HepG2 (cell line): Measurements from ENCODE around the gene FBXO5. TPM values are rescaled to one million over a fixed set of nuclear protein-coding genes. Genes with fewer than 3 reads are reported as not detected.

Experiments used
- CREM ChIP-seq, 2 experiments: sonication (generic) in 1 of 2; formaldehyde crosslinking in 1 of 2; IDR thresholded peaks; 2 replicates each; pipeline versions ENCODE4 v1.4.0 to v1.6.1; 2016 to 2020; ENCODE audit warnings: antibody characterized with exemption in 1 of 2, mild to moderate bottlenecking in 1 of 2, missing genetic modification reagents in 1 of 2
- FIP1L1 ChIP-seq: fragments of 200-400 bp; formaldehyde crosslinking; IDR thresholded peaks from 2 replicates; pipeline ENCODE4 v1.6.1; 2018; ENCODE audit warnings: low read depth, mild to moderate bottlenecking, low read length, moderate library complexity, borderline replicate concordance; ENCODE audit not compliant: insufficient read depth
- FOXO4 ChIP-seq: sonication (generic); formaldehyde crosslinking; conservative IDR thresholded peaks from 2 replicates; pipeline ENCODE4 v1.8.1; 2023; ENCODE audit warnings: missing genetic modification reagents
- HOXA3 ChIP-seq: sonication (generic); formaldehyde crosslinking; IDR thresholded peaks from 2 replicates; pipeline ENCODE4 v1.5.0; 2020; ENCODE audit warnings: missing genetic modification reagents
- HOXA5 ChIP-seq: sonication (generic); formaldehyde crosslinking; IDR thresholded peaks from 2 replicates; pipeline ENCODE4 v1.4.0; 2020; ENCODE audit warnings: missing genetic modification reagents
- MED13 ChIP-seq: sonication (generic); formaldehyde crosslinking; IDR thresholded peaks from 2 replicates; pipeline ENCODE4 v1.5.0; 2020; ENCODE audit warnings: missing genetic modification reagents
- NR0B2 ChIP-seq: sonication (generic); formaldehyde crosslinking; IDR thresholded peaks from 2 replicates; pipeline ENCODE4 v1.4.0; 2020; ENCODE audit warnings: mild to moderate bottlenecking, missing genetic modification reagents
- PITX1 ChIP-seq: sonication (generic); formaldehyde crosslinking; IDR thresholded peaks from 2 replicates; pipeline ENCODE4 v1.5.1; 2020; ENCODE audit warnings: mild to moderate bottlenecking, missing genetic modification reagents
- SOX13 ChIP-seq, 3 experiments: fragments of 450-650 bp in 1 of 3; sonication (generic) in 1 of 3; formaldehyde crosslinking in 1 of 3; IDR thresholded peaks in 2 of 3; conservative IDR thresholded peaks in 1 of 3; 2 replicates each; pipeline versions ENCODE4 v1.5.0 to v1.6.1; 2016 to 2020; ENCODE audit warnings: antibody characterized with exemption in 1 of 3, mild to moderate bottlenecking in 1 of 3, missing compliant biosample characterization in 1 of 3, missing genetic modification reagents in 1 of 3, moderate library complexity in 1 of 3
- ZFP36L1 ChIP-seq: sonication (generic); formaldehyde crosslinking; IDR thresholded peaks from 2 replicates; pipeline ENCODE4 v1.8.0; 2022; ENCODE audit warnings: mild to moderate bottlenecking, missing genetic modification reagents, moderate library complexity
- ZNF205 ChIP-seq: IDR thresholded peaks from 2 replicates; pipeline ENCODE4 v1.6.1; 2018; ENCODE audit warnings: missing biosample characterization, missing genetic modification reagents
- ZNF234 ChIP-seq: sonication (generic); formaldehyde crosslinking; conservative IDR thresholded peaks from 2 replicates; pipeline ENCODE4 v1.5.1; 2020; ENCODE audit warnings: mild to moderate bottlenecking, missing genetic modification reagents
- ZNF251 ChIP-seq: sonication (generic); formaldehyde crosslinking; IDR thresholded peaks from 2 replicates; pipeline ENCODE4 v1.9.0; 2021; ENCODE audit warnings: mild to moderate bottlenecking, missing genetic modification reagents
- ZNF431 ChIP-seq: sonication (generic); formaldehyde crosslinking; IDR thresholded peaks from 2 replicates; pipeline ENCODE4 v1.9.0; 2022; ENCODE audit warnings: missing genetic modification reagents, low read depth, mild to moderate bottlenecking, borderline replicate concordance
- ZNF503 ChIP-seq: sonication (generic); formaldehyde crosslinking; IDR thresholded peaks from 2 replicates; pipeline ENCODE4 v1.4.0; 2020; ENCODE audit warnings: missing genetic modification reagents
- ZNF574 ChIP-seq: sonication (generic); formaldehyde crosslinking; IDR thresholded peaks from 2 replicates; pipeline ENCODE4 v1.4.0; 2020; ENCODE audit warnings: missing genetic modification reagents
- ZNF615 ChIP-seq: sonication (generic); formaldehyde crosslinking; IDR thresholded peaks from 2 replicates; pipeline ENCODE4 v1.5.0; 2020; ENCODE audit warnings: mild to moderate bottlenecking, missing genetic modification reagents, borderline replicate concordance
- polyA plus RNA-seq, 8 experiments: library from polyadenylated mRNA; depleted of rRNA in 3 of 8; stranded (reverse) in 7 of 8; unstranded in 1 of 8; fragments of >200 nt; fragmentation: Illumina TruSeq in 4 of 8; extraction: Trizol in 4 of 8; gene quantifications; 2 replicates each; pipeline versions ENCODE4 v1.2.1 to v1.2.3, GENCODE V29; 2011 to 2016; ENCODE audit warnings: low read depth in 4 of 8, missing spikeins in 1 of 8, mixed read lengths in 1 of 8; ENCODE audit not compliant: insufficient read depth in 1 of 8
- total RNA-seq, 5 experiments: library from RNA; depleted of rRNA; stranded (reverse); fragments of >200 nt; fragmentation: Illumina TruSeq; extraction: Trizol; gene quantifications; 2 replicates each; pipeline ENCODE4 v1.2.3, GENCODE V29; 2016; ENCODE audit warnings: low read depth in 1 of 5
- TF ChIP-seq, protein P1 (sequence below): sonication (generic); formaldehyde crosslinking; IDR thresholded peaks from 2 replicates; pipeline ENCODE4 v1.4.0; 2020; ENCODE audit warnings: mild to moderate bottlenecking, missing genetic modification reagents

FBXO5 gene
- total and polyA plus RNA-seq, 2 of the 13 experiments (the other 11 are each of a cell fraction or from before 2014, with no cell fraction given) = 15.8 to 41.5 TPM

DNA sequence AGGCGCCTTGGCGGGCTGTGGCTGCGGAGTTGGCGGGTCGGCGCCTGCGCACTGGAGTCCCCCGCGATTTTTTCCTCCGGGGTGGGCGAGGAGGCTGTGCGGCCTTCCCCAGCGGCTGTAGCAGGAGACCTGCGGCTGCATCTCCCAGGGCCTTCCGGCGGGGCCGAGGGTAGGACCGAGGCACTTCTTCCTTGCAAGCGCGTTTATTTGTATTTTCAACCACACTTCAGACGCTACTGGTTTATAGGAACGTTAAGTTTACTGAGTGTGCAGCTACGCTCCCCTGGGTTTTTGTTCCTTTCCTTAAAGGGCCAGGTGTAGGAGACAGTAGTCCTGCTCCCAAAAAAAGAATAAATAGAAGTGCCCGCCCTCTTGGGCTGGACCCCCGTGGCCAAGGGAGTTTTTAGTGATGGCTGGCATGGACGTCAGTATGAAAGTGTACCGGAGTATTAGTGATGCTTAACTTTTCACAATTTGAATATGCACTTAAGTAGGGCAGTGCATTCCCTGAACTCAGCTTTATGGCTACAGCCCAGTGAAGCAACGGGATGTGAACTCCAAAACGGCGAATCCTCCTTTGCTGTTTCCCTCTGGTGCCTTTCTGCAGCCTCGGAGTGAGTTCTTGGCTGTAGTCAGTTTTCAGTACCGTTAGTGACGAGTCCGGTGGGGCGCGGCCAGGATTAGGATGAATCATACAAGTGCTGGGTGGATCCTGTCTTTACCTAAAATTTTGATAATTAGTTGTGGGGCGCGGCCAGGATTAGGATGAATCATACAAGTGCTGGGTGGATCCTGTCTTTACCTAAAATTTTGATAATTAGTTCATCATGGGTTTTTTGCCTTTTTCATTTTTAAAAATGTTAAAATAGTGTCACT lies 1.0 kb upstream of the FBXO5 start (continued):
- TF ChIP-seq FIP1L1 = peak; percentile 33; the same call in 1 of the 2 replicates
- 0 out of 2 replicates have a peak, but pooled peaks have one; percentile 4 for TF ChIP-seq ZNF503 (CRISPR knock-in tag)
- TF ChIP-seq SOX13 (IDR thresholded peaks at IDR 0.05) = no peak
- no peak for TF ChIP-seq SOX13 (CRISPR knock-in tag; conservative IDR thresholded peaks at IDR 0.05 in 1 of 2, IDR thresholded peaks at IDR 0.05 in 1 of 2)
- TF ChIP-seq, protein P1, sequence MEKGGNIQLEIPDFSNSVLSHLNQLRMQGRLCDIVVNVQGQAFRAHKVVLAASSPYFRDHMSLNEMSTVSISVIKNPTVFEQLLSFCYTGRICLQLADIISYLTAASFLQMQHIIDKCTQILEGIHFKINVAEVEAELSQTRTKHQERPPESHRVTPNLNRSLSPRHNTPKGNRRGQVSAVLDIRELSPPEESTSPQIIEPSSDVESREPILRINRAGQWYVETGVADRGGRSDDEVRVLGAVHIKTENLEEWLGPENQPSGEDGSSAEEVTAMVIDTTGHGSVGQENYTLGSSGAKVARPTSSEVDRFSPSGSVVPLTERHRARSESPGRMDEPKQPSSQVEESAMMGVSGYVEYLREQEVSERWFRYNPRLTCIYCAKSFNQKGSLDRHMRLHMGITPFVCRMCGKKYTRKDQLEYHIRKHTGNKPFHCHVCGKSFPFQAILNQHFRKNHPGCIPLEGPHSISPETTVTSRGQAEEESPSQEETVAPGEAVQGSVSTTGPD (CRISPR knock-in tag) = peak; percentile 75
- 0 out of 2 replicates have a peak, but pooled peaks have one; percentile 34 for TF ChIP-seq ZFP36L1 (CRISPR knock-in tag)
- peak; percentile 31; the same call in 1 of the 2 replicates for TF ChIP-seq ZNF205 (CRISPR knock-in tag)
- no peak for TF ChIP-seq ZNF431 (CRISPR knock-in tag)
- peak; percentile 8; the same call in 1 of the 2 replicates for TF ChIP-seq HOXA3 (CRISPR knock-in tag)
- TF ChIP-seq ZNF234 = 0 out of 2 replicates have a peak, but pooled peaks have one; percentile 62
- TF ChIP-seq MED13 (CRISPR knock-in tag) = 0 out of 2 replicates have a peak, but pooled peaks have one; percentile 52
- TF ChIP-seq PITX1 (CRISPR knock-in tag) = no peak
- TF ChIP-seq HOXA5 (CRISPR knock-in tag) = peak; percentile 64; the same call in 1 of the 2 replicates
- TF ChIP-seq ZNF251 (CRISPR knock-in tag) = no peak
- TF ChIP-seq ZNF615 (CRISPR knock-in tag) = peak; percentile 32; the same call in 1 of the 2 replicates
- no peak for TF ChIP-seq ZNF574 (CRISPR knock-in tag)
- TF ChIP-seq CREM (IDR thresholded peaks at IDR 0.05) = no peak
- no peak for TF ChIP-seq CREM (CRISPR knock-in tag; IDR thresholded peaks at IDR 0.05)
- TF ChIP-seq FOXO4 (CRISPR knock-in tag) = 0 out of 2 replicates have a peak, but pooled peaks have one; percentile 57
- TF ChIP-seq NR0B2 (CRISPR knock-in tag) = no peak
